ENCODE data around the gene SCT.

SCT gene

GRCh38 chr11:643849-644738 is 17.1 kb upstream of the SCT start:
- DNase-seq = no peak

GRCh38 chr11:643366-643765 is 16.4 kb upstream of the SCT start:
- DNase-seq = no peak

- no peak for DNase-seq
Observed at GRCh38 chr11:641806-642370, 14.9 kb upstream of the SCT start.

- no peak for DNase-seq
Observed at GRCh38 chr11:640021-640706, 13.2 kb upstream of the SCT start.

GRCh38 chr11:639332-639955 is 12.5 kb upstream of the SCT start:
- DNase-seq = no peak

GRCh38 chr11:638631-639331 is 11.8 kb upstream of the SCT start:
- no peak for DNase-seq

GRCh38 chr11:637593-638521 is 10.9 kb upstream of the SCT start:
- no peak for DNase-seq

GRCh38 chr11:637333-637592 is 10.3 kb upstream of the SCT start:
- DNase-seq = no peak

- peak in 1 of 56 donors; percentile 43 for DNase-seq
Observed at GRCh38 chr11:636511-637332, 9.7 kb upstream of the SCT start, which contains the start of gene DRD4. DRD4 (plus strand) TSS chr11:637269; CDS start chr11:637305, 36 bp downstream.

- DNase-seq = no peak
Observed at GRCh38 chr11:635945-636510, 9.0 kb upstream of the SCT start.

GRCh38 chr11:630871-631270 is 3.9 kb upstream of the SCT start:
- no peak for DNase-seq

- no peak for DNase-seq
Observed at GRCh38 chr11:629237-629583, 2.2 kb upstream of the SCT start.

GRCh38 chr11:628056-628455 is 1.1 kb upstream of the SCT start:
- DNase-seq = no peak

- DNase-seq = no peak
Observed at GRCh38 chr11:627308-627576, 261 bp upstream of the SCT start.

GRCh38 chr11:625636-626268 is 1.2 kb downstream of the SCT start:
- DNase-seq = no peak

- no peak for DNase-seq
Observed at GRCh38 chr11:624705-625635, 2.0 kb downstream of the SCT start, which contains the start of gene CDHR5. CDHR5 (minus strand) TSS chr11:624955; CDS start chr11:624902, 53 bp downstream.

- DNase-seq = no peak
Observed at GRCh38 chr11:623999-624704, 2.8 kb downstream of the SCT start.
